Measurements from ENCODE around the gene DBH. TPM values are rescaled to one million over a fixed set of nuclear protein-coding genes. Genes with fewer than 3 reads are reported as not detected.

Gene DBH
- total and polyA plus RNA-seq, 2 donors (not counting 3 experiments of a cell fraction or from before 2014, with no cell fraction given), result not detected

DNA sequence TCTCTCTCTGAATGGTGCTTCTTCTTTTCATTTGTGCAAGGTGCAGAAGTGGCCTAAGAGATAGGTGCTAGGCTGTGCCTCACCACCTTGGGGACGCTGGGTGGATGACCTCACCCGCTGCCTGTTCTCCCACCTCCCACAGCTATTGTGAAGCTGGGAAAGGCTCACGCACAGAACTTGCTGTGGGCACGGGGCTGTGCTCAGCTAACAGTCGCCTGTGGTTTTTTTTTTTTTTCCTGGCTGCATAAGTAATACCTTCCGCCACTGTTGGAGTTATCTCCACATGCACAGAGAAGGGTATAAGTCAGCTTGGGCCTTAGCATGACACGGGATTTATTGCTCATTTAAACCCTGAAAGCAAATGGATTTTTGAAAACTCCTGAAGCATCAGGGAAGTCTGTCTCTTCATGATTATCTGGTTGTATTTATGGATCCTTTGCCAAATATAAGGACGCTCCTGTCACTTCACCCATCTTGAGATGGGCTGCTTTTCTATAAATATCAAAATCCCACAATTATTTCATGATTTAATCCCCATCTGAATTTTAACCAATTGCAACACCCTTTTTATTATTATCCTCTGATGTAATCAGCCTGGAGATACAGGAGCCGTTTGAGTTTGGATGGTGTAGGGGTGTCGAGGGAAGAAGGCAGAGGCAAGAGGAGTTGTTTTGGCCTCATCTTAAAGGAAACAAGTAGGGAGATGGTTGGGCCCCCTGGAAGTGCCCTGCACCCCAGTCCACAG lies 9.0 kb downstream of the DBH start:
- H3K27me3 ChIP-seq (ENCODE audit: control insufficient read depth in 2 of 2, insufficient read depth in 2 of 2, low read length in 2 of 2), result no peaks in the 10 kb centered on the region
- intact Hi-C loops (cut with micrococcal nuclease), result no loop called here
- dilution Hi-C loops (cut with MboI; ENCODE audit: extremely low pct_ligation_motif_present, low sequenced_read_pairs), result no loop called here
- H3K4me3 ChIP-seq (replicated peaks in 1 of 3; ENCODE audit: insufficient read depth in 1 of 3, low read depth in 1 of 3, low read length in 3 of 3), result no peak overlapping the region
- FAIRE-seq, result no peak
- ChIA-PET CTCF (no interaction called here), POLR2A (no interaction called here)
- TF ChIP-seq JUN (IDR thresholded peaks at IDR 0.05; ENCODE audit: borderline replicate concordance, insufficient read depth, insufficient read length, low read depth) (no peak), POLR2A (IDR thresholded peaks at IDR 0.05; ENCODE audit: low read depth, low read length) (no peak), POLR2AphosphoS5 (IDR thresholded peaks at IDR 0.05; ENCODE audit: insufficient read depth, low read depth, low read length) (no peak), MYC (IDR thresholded peaks at IDR 0.05; ENCODE audit: low read depth, low read length) (no peak), FOS (IDR thresholded peaks at IDR 0.05; ENCODE audit: borderline replicate concordance, insufficient read depth, low read length) (no peak), EZH2 (IDR thresholded peaks at IDR 0.05; ENCODE audit: borderline replicate concordance, low read depth, low read length, severe bottlenecking) (no peak), GATA2 (IDR thresholded peaks at IDR 0.05; ENCODE audit: insufficient read depth, insufficient read length, low read depth, low read length) (no peak)
- TF ChIP-seq, protein P1, sequence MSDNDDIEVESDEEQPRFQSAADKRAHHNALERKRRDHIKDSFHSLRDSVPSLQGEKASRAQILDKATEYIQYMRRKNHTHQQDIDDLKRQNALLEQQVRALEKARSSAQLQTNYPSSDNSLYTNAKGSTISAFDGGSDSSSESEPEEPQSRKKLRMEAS (IDR thresholded peaks at IDR 0.05; ENCODE audit: insufficient read depth, insufficient read length), result no peak
- TF ChIP-seq, protein P2, sequence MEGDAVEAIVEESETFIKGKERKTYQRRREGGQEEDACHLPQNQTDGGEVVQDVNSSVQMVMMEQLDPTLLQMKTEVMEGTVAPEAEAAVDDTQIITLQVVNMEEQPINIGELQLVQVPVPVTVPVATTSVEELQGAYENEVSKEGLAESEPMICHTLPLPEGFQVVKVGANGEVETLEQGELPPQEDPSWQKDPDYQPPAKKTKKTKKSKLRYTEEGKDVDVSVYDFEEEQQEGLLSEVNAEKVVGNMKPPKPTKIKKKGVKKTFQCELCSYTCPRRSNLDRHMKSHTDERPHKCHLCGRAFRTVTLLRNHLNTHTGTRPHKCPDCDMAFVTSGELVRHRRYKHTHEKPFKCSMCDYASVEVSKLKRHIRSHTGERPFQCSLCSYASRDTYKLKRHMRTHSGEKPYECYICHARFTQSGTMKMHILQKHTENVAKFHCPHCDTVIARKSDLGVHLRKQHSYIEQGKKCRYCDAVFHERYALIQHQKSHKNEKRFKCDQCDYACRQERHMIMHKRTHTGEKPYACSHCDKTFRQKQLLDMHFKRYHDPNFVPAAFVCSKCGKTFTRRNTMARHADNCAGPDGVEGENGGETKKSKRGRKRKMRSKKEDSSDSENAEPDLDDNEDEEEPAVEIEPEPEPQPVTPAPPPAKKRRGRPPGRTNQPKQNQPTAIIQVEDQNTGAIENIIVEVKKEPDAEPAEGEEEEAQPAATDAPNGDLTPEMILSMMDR (IDR thresholded peaks at IDR 0.05; ENCODE audit: extremely low read depth in 1 of 2, insufficient read depth in 1 of 2, low read depth in 1 of 2, low read length in 2 of 2), result no peak
- BruUV-seq (replicated peaks), result no TSS peak
- H3K79me2 ChIP-seq (ENCODE audit: control insufficient read depth, insufficient read depth, low read length), result no peaks in the 10 kb centered on the region
- no peaks in the 10 kb centered on the region for H3K9me3 ChIP-seq (replicated peaks; ENCODE audit: control insufficient read depth, insufficient read depth, low read length)
- H4K20me1 ChIP-seq (replicated peaks; ENCODE audit: control insufficient read depth, extremely low read depth, insufficient read depth, low read length), result no peaks in the 10 kb centered on the region
- no peak overlapping the region for H3K4me2 ChIP-seq (ENCODE audit: insufficient read depth, low read length)
- no peaks in the 10 kb centered on the region for H3K9me1 ChIP-seq (replicated peaks; ENCODE audit: control insufficient read depth, extremely low read depth, insufficient read depth, low read length)
- H3K9ac ChIP-seq (replicated peaks; ENCODE audit: extremely low read depth, insufficient read depth, low read length), result no peak overlapping the region
- no peak overlapping the region for H2AFZ ChIP-seq (ENCODE audit: low read depth, low read length)
- H3K36me3 ChIP-seq (ENCODE audit: control insufficient read depth in 2 of 2, extremely low read depth in 1 of 2, insufficient read depth in 2 of 2, low read length in 2 of 2), result no peaks in the 10 kb centered on the region
- H3K4me1 ChIP-seq (ENCODE audit: control insufficient read depth, extremely low read depth, insufficient read depth, low read length), result no peaks in the 10 kb centered on the region
- DNase-seq (ENCODE audit: low read depth, low spot score), result no peak
- no peak overlapping the region for H3K27ac ChIP-seq (ENCODE audit: insufficient read depth, low read depth, low read length)

Data from endothelial cell of umbilical vein (primary cell).